ENCODE data around the gene LAMP5.

DNA sequence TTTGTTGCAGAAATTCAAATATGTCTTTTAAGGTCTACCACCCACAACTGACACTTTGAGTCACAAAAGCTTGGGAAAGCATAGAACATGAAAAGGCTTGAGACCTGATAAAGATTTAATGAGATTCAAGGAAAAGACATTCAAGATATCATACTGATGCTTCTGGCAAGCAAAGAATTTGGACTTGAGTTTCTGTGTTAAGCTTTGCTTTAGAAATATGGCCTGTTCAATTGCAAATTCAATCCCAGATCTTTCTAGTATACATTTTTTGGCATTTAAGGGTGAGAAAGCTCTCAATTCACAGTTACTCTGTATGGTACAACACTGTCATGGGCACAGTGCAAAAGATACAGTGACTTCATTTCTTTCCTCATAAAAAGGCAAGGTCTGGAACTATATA lies 38.9 kb upstream of the LAMP5 start:
- TF ChIP-seq, protein P1, sequence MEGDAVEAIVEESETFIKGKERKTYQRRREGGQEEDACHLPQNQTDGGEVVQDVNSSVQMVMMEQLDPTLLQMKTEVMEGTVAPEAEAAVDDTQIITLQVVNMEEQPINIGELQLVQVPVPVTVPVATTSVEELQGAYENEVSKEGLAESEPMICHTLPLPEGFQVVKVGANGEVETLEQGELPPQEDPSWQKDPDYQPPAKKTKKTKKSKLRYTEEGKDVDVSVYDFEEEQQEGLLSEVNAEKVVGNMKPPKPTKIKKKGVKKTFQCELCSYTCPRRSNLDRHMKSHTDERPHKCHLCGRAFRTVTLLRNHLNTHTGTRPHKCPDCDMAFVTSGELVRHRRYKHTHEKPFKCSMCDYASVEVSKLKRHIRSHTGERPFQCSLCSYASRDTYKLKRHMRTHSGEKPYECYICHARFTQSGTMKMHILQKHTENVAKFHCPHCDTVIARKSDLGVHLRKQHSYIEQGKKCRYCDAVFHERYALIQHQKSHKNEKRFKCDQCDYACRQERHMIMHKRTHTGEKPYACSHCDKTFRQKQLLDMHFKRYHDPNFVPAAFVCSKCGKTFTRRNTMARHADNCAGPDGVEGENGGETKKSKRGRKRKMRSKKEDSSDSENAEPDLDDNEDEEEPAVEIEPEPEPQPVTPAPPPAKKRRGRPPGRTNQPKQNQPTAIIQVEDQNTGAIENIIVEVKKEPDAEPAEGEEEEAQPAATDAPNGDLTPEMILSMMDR (IDR thresholded peaks at IDR 0.05), result no peak
- TF ChIP-seq POLR2A (IDR thresholded peaks at IDR 0.05), result no peak

All from suprapubic skin (tissue), 3 donors.